RKO (cell line): ENCODE measurements around the gene NCKAP5L.
"Not testable (repeated sequence)": the region's sequence is repeated elsewhere in the genome, so short reads cannot be mapped to it uniquely, and the experiment has no call there.

Experiments used
- DNase-seq: peaks from one replicate; pipeline ENCODE4 v3.0.0-alpha.2; 2016; ENCODE audit warnings: low spot score

NCKAP5L gene

GRCh38 chr12:49798248-49798647, 30.0 kb downstream of the NCKAP5L start:
- no peak for DNase-seq

GRCh38 chr12:49797449-49797776, 30.8 kb downstream of the NCKAP5L start:
- DNase-seq, result no peak

- no peak for DNase-seq
Observed at GRCh38 chr12:49796606-49797448, 31.4 kb downstream of the NCKAP5L start.

GRCh38 chr12:49796155-49796554, 32.1 kb downstream of the NCKAP5L start:
- no peak for DNase-seq

GRCh38 chr12:49795654-49796105, 32.5 kb downstream of the NCKAP5L start:
- DNase-seq, result no peak

GRCh38 chr12:49794811-49795653, 33.2 kb downstream of the NCKAP5L start:
- DNase-seq, result no peak

GRCh38 chr12:49794021-49794420, 34.2 kb downstream of the NCKAP5L start:
- no peak for DNase-seq

- DNase-seq, result no peak
Observed at GRCh38 chr12:49793620-49794019, 34.6 kb downstream of the NCKAP5L start.

- no peak for DNase-seq
Observed at GRCh38 chr12:49792976-49793580, 35.1 kb downstream of the NCKAP5L start.

- DNase-seq, result no peak
Observed at GRCh38 chr12:49792181-49792970, 35.8 kb downstream of the NCKAP5L start.

GRCh38 chr12:49791700-49792099, 36.5 kb downstream of the NCKAP5L start:
- DNase-seq, result no peak

- no peak for DNase-seq
Observed at GRCh38 chr12:49790741-49791555, 37.3 kb downstream of the NCKAP5L start.

- no peak for DNase-seq
Observed at GRCh38 chr12:49789992-49790391, 38.2 kb downstream of the NCKAP5L start.

- DNase-seq, result no peak
Observed at GRCh38 chr12:49787672-49788071, 40.5 kb downstream of the NCKAP5L start.

- DNase-seq, result no peak
Observed at GRCh38 chr12:49784756-49785409, 43.3 kb downstream of the NCKAP5L start.

GRCh38 chr12:49783917-49784676, 44.1 kb downstream of the NCKAP5L start:
- no peak for DNase-seq

- DNase-seq, result not testable (repeated sequence)
Observed at GRCh38 chr12:49780914-49781313, 47.3 kb downstream of the NCKAP5L start.

- no peak for DNase-seq
Observed at GRCh38 chr12:49779581-49779980, 48.6 kb downstream of the NCKAP5L start.
